Fibroblast of mammary gland (primary cell): Measurements from ENCODE around the gene TSHZ2.
"Not testable (repeated sequence)": the region's sequence is repeated elsewhere in the genome, so short reads cannot be mapped to it uniquely, and the experiment has no call there.

Source experiments
- DNase-seq: peaks from one replicate; pipeline ENCODE4 v3.0.0-alpha.2; 2010; ENCODE audit warnings: low read depth
- H3K4me3 ChIP-seq: 2 replicates; pipeline ENCODE4 v1.5.1; 2011; ENCODE audit warnings: low read depth, mild to moderate bottlenecking, low read length, moderate library complexity; ENCODE audit not compliant: control insufficient read depth
- CTCF ChIP-seq: conservative IDR thresholded peaks from 2 replicates; pipeline ENCODE4 v1.5.1; 2011; ENCODE audit warnings: low read depth, low read length, inconsistent platforms; ENCODE audit not compliant: control insufficient read depth, insufficient read depth

The TSHZ2 gene

DNA sequence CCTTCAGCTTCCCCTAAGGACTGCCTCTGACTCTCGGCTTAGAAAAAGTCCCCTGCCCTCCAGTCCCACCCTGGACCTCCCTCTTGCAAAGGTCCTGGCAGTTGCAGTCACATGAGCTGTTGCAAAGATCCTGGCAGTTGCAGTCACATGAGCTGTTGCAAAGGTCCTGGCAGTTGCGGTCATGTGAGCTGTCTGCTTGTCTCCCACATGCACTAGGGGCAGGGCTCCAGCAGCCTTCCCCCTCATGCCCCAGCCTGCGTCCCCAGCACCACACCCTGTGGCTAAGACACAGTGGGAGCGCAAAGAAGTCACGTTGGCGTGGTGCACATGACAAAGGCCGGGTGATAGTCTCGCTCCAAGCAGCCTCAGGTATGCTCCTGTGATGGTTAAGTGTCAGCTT is 538.5 kb downstream of the TSHZ2 start:
- no peak overlapping the region for H3K4me3 ChIP-seq
- no peak for DNase-seq
- no peak for TF ChIP-seq CTCF

- no peak for TF ChIP-seq CTCF
- DNase-seq = no peak
- H3K4me3 ChIP-seq = no peak overlapping the region
These were observed 539.9 kb downstream of the TSHZ2 start for GRCh38 chr20:53512076-53512475.

DNA sequence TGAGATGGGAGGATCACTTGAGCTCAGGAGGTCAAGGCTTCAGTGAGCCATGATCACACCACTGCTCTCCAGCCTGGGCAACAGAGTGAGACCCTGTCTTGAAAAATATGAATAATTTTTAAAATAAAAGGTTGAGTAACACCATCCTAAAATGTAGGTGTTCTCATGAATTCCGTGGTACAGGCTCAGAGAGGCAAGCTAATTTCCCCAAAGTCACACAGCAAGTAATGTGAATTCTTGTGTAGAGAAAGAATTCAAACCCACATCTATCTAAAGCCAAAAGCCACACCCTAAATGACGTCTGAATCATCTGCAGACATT is 541.0 kb downstream of the TSHZ2 start:
- DNase-seq = peak; percentile 45
- TF ChIP-seq CTCF = no peak
- no peak overlapping the region for H3K4me3 ChIP-seq

DNA sequence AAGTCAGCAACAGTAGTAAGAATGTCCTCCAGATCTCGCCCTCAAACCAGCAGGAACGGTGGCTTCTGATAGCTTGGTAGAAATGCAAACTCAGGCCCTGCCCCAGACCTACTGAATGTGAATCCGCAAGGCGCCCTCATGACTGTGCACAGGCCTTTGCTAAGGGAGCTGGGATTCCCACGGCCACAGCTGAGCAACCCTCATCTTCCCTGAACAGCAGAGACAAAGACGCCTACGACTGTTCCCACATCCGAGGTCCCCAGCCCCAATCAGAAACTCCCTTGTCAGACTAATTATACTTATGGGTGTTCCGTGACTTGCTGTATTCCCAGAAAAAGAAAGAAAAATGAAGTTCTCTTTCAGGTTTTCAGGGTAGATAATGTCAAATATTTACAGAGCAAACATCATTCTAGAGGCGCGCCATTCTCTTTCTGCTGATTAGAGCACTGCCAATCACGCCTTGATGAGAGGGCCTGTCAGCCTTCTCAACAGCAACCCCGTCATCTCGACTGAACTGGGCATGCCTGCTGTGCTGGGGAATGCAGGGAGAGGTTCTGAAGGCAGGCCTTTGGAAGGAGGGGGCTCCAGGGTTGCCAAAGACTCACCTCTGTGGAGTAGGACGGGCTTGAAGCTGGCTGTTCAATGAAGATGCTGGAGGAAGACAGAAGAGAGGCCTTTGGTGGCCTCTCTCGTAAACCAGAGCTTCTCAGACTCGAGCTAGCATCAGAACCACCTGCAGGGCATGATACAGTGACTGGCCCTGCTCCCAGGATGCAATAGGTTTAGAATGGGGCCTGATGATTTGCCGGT is 541.5 kb downstream of the TSHZ2 start:
- no peak for DNase-seq
- H3K4me3 ChIP-seq = no peak overlapping the region
- TF ChIP-seq CTCF = no peak

DNA sequence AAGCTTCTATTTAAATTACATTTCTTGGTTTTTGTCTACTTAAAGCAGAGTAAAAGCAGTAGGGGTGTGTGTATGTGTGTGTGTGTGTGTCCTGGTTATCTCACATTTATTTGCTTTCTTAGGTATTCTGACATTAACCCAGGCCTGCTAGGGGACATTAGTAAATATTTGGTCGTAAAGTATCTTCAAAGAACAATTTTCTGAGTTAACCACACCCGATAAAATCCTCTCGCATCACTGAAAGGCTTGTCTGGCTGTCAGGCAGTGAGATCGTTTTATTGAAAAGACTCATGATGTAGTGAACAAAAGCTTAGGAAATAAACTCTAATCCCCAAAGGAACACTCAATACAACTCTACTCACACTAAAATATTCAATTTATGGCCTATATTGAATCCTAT is 543.6 kb downstream of the TSHZ2 start:
- no peak for TF ChIP-seq CTCF
- H3K4me3 ChIP-seq = no peak overlapping the region
- no peak for DNase-seq

- no peak for TF ChIP-seq CTCF
- no peak overlapping the region for H3K4me3 ChIP-seq
- no peak for DNase-seq
These were observed 545.0 kb downstream of the TSHZ2 start for GRCh38 chr20:53517146-53517545.

DNA sequence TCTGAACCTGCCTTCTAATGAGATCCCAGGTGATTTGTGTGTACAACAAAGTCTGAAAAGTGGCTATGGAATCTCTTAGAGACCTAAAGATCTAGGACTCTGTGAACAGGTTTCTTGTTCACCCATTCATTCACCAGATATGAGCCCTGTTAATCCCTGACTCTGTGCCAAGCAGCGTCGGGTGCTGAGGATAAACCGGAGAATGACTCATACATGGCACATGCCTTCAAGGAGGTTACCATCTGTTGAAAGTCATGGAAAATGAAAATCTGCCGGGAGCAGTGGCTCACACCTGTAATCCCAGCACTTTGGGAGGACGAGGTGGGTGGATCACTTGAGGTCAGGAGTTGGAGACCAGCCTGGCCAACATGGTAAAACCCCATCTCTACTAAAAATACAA is 549.3 kb downstream of the TSHZ2 start:
- DNase-seq = peak; percentile 81
- not testable (repeated sequence) for H3K4me3 ChIP-seq
